Stimulated activated CD4-positive, alpha-beta T cell treated with anti-CD3 and anti-CD28 coated beads, Interleukin-4, amount 100 ng/mL, for 48 hours (primary cell): ENCODE data around the gene XKR8.

Experiments
- DNase-seq, 2 donors: peaks; one replicate each; pipeline ENCODE4 v3.0.0-alpha.2; 2020; ENCODE audit warnings: low read depth in 2 of 2

The XKR8 gene, protein sequence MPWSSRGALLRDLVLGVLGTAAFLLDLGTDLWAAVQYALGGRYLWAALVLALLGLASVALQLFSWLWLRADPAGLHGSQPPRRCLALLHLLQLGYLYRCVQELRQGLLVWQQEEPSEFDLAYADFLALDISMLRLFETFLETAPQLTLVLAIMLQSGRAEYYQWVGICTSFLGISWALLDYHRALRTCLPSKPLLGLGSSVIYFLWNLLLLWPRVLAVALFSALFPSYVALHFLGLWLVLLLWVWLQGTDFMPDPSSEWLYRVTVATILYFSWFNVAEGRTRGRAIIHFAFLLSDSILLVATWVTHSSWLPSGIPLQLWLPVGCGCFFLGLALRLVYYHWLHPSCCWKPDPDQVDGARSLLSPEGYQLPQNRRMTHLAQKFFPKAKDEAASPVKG

GRCh38 chr1:27959792-27960603, at the start of gene XKR8:
XKR8 (plus strand) TSS chr1:27959973; CDS start chr1:27960070, 97 bp downstream.
- peak; percentile 67 to 74 for DNase-seq

GRCh38 chr1:27912429-27912828, 47.3 kb upstream of the XKR8 start:
- DNase-seq: no peak

GRCh38 chr1:27915082-27915575, 44.6 kb upstream of the XKR8 start:
- no peak for DNase-seq

DNA sequence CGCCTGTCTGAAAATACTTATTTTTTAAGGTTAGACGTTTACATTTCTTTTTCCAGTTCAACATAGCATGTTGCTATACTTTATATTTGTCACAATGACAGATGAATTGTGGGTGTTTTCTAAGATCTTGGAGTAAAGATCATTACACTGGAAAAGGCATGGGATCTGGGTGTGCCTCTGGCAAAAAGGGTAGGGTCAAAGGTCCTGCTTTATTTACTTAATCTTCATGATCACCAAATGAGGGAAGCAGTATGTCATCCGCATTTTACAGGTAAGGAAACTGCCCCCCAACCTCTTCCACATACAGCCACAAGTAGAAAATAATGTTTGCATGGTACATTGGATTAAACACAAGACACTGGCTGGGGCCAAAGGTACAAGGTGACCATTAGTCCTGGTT, 37.5 kb upstream of the XKR8 start:
- no peak for DNase-seq

DNA sequence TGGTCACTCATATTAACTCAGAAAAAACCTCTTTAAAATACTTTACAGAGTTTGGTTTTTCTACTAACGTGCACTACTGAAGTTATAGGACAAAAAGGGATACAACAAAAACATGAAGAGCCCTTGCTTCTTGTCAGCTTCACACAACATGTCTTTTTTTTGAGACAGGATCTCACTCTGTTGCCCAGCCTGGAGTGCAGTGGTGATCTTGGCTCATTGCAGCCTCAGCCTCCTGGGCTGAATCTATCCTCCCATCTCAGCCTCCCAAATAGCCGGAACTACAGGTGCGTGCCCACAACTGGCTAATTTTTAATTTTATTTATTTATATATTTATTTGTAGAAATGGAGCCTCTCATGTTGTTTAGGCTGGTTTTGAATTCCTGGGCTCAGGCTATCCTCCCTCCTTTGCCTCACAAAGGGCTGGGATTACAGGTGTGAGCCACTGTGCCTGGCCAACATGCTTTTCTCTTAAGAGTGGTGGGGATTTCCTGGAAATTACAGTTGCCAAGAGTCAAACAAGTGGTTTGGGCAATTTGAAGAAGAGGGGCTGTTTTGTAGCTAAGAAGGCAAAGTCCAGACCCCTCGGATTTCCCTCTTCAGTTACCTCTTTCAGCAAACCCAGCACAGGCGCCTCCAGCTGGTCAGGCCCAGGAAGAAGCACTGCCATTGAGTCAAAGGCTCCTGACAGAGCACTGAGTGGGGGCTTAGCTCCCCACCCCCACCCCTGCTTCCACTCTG, 31.4 kb upstream of the XKR8 start:
- no peak for DNase-seq

GRCh38 chr1:27931184-27931583, 28.6 kb upstream of the XKR8 start:
- DNase-seq: no peak

- DNase-seq: no peak
Observed at GRCh38 chr1:27931759-27932158, 28.0 kb upstream of the XKR8 start.

- no peak for DNase-seq
Observed at GRCh38 chr1:27934818-27935549, 24.8 kb upstream of the XKR8 start, which contains the start of gene SMPDL3B. SMPDL3B (plus strand) TSS chr1:27935000; CDS start chr1:27935184, 184 bp downstream.

DNA sequence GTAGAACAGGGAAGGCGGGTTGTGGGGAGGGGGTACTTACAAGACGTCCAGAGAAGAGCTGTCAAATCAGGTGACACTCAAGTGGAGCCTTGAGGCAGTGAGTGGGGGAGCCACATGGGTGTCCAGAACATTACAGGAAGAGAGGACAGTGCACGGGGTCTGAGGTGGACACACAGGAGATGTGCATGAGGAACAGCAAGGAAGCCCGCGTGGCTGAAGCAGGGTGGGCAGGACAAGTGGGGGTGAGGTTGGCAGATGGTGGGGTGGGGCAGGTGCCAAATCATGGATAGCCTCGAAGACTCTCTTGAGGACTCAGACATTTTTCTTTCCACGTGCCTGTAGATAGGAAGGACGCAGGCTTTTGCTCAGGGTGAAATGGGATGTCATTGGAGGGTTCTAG, 24.1 kb upstream of the XKR8 start:
- no peak for DNase-seq

- no peak for DNase-seq
Observed at GRCh38 chr1:27936370-27936769, 23.4 kb upstream of the XKR8 start.

- no peak for DNase-seq
Observed at GRCh38 chr1:27937524-27937836, 22.3 kb upstream of the XKR8 start.

DNA sequence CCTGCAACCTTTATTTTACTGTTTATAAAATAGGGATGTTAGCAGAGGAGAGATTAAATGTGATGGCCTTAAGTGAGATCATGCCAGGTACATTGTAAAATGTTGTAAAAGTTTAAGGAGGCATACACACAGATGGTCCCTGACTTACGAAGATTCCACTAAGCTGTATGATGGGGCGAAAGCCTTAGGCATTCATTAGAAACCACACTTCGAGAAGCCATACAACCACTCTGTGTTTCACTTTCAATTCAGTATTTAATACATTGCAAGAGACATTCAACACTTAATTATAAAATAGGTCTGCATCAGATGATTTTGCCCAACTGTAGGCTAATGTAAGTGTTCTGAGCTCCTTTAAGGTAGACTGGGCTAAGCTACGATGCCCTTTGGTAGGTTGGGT, 21.3 kb upstream of the XKR8 start:
- no peak for DNase-seq

- peak; percentile 68 to 72 for DNase-seq
Observed at GRCh38 chr1:27940297-27940696, 19.5 kb upstream of the XKR8 start.

DNA sequence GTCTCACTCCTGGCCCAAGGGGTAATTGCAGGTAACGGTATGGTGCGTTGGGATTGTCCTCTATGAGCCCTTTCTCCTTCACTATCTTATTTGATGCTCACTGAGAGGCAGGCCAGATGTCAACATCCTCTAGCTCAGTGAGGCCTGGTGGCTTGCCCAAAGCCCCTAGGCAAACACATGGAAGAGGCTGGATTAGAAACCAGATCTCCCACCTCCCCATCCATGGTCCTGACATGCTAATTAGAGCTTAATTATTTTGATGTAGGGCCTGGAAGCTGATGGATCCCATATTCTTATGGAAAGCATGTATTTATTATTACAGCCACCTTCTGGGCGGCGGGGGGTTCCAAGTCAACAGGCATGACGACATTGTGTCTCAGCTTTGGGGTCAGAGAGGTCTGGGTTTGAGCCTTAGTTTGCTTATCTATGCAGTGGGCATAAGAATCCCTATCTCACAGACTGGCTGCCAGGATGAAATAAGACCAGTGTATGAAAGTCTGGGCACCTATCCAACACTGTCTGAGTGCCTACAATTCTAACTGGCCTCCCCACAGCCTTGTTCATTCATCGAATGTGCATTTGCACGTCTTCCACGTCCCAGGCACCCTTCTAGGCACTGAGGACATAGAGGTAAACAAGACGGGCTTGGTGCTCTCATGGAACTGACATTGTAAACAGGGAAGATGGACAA, 18.8 kb upstream of the XKR8 start:
- no peak for DNase-seq

DNA sequence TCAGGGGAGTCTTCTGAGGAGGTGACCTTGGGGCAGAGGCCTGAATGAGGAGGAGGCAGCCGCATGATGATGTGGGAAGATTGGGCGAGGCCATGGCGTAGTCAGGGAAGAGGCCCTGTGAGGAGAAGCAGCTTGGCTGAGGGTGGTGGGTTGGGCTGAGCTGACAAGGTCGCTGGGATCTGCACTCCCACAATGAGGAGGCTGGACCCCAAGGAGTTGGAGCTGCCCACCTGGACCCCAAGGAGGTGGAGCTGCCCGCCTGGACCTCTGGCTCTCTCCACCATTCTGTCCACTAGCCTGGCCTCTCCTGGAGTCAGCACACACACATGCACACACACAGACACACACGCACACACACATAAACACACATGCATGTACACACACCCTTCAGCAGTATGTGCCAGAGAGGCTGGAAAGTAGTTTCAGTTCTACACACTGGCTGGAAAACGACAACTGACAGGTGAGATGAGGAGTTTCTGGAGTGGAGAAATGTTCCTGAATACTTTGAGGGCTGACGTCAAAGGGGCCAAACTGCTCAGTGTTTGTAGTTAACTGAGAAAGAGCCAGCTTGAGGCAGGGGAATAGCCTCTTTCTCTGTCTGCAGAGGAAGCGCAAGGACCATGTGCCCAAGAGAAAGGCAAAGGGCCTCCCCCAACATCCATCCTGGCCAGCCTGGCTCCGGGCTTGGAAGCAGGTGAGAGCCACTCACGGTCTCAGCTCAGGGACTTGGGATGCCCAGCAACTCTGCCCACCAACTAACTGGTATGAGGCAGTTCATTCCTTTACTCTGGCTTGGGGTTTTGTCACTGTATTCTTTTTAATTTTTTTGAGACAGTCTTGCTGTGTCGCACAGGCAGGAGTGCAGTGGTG, 17.9 kb upstream of the XKR8 start:
- no peak for DNase-seq

DNA sequence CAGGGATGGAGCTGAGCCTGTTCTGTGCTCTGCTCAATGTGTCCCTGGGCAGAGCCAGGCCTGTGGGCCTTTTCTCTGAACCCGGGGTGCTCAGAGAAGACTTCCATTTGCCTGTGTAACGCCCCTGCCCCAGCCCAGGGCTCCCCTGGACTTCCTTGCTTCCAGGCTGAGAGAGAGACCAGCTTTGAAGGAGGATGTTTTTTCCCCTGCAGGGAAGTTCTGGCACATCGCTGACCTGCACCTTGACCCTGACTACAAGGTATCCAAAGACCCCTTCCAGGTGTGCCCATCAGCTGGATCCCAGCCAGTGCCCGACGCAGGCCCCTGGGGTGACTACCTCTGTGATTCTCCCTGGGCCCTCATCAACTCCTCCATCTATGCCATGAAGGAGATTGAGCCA, 14.8 kb upstream of the XKR8 start:
- DNase-seq: no peak

GRCh38 chr1:27949027-27949426, 10.7 kb upstream of the XKR8 start:
- no peak for DNase-seq

DNA sequence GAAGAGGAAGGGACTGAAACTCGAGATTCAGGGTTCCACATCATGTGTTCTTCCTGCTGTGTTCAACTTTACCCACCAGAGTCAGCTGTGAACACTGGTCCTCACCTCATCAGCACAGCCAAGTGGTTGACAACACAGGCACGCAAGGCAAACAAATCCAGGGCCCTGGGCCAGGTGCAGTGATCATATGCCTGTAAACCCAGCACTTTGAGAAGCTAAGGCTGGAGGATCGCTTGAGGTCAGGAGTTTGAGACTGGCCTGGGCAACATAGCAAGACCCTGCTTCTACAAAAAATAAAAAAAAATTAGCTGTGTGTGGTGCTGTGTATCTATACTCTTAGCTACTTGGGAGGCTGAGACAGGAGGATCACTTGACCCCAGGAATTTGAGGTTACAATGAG, 8.4 kb upstream of the XKR8 start:
- DNase-seq: no peak

GRCh38 chr1:27952147-27952546, 7.6 kb upstream of the XKR8 start:
- no peak for DNase-seq

DNA sequence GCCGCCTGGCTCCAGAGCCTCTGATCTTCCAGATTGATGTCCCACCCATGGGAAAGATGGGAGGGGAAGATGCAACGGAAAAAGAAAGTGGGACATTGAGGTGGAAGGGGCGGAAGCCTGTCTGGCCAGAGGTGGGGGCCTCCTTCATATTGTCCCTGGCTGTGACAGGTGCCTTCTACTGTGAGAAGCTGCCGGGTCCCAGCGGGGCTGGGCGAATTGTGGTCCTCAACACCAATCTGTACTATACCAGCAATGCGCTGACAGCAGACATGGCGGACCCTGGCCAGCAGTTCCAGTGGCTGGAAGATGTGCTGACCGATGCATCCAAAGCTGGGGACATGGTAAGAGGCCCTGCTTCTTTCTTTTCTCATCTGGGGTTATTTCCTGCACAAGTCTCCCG, 5.6 kb upstream of the XKR8 start:
- DNase-seq: no peak
